Middle frontal gyrus (tissue), 1 donor: ENCODE measurements around the gene ZSCAN26.
A peak's percentile ranks its signal among the peaks of the same experiment; 100 is the strongest.
"Not testable (repeated sequence)": the region's sequence is repeated elsewhere in the genome, so short reads cannot be mapped to it uniquely, and the experiment has no call there.

Experiments
- DNase-seq: peaks from one replicate; pipeline ENCODE4 v3.0.0-alpha.2; 2015; ENCODE audit warnings: low spot score; ENCODE audit errors: extremely low spot score

The ZSCAN26 gene

DNA sequence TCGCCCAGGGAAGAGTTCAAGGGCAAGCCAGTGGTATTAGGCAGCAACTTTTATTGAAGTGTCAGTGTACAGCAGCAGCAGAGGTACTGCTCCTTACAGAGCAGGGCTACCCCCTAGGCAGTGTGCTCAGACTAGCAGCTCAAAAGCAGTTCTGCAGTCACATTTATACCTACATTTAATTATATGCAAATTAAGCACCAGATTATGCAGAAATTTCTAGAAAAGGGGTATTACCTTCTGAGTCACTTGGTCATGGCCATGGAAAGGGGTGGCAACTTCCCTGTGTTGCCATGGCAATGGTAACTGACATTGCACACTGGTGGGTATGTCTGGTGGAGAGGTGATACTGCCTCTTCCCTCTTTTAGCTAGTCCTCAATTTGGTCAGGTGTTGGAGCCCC lies 12.8 kb upstream of the ZSCAN26 start:
- DNase-seq, result no peak

DNA sequence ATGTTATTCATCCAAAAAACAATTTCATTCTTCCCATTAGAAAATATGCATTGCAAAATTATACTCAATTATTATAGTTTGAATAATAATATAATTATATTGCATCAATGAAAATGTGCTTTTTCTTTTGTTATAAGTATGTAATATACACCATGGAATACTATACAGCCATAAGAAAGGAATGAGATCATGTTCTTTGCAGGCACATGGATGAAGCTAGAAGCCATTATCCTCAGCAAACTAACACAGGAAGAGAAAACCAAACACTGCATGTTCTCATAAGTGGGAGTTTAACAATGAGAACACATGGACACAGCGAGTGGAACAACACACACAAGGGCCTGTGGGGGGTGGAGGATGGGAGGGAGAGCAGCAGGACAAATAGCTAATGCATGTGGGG lies 9.9 kb upstream of the ZSCAN26 start:
- no peak for DNase-seq

DNA sequence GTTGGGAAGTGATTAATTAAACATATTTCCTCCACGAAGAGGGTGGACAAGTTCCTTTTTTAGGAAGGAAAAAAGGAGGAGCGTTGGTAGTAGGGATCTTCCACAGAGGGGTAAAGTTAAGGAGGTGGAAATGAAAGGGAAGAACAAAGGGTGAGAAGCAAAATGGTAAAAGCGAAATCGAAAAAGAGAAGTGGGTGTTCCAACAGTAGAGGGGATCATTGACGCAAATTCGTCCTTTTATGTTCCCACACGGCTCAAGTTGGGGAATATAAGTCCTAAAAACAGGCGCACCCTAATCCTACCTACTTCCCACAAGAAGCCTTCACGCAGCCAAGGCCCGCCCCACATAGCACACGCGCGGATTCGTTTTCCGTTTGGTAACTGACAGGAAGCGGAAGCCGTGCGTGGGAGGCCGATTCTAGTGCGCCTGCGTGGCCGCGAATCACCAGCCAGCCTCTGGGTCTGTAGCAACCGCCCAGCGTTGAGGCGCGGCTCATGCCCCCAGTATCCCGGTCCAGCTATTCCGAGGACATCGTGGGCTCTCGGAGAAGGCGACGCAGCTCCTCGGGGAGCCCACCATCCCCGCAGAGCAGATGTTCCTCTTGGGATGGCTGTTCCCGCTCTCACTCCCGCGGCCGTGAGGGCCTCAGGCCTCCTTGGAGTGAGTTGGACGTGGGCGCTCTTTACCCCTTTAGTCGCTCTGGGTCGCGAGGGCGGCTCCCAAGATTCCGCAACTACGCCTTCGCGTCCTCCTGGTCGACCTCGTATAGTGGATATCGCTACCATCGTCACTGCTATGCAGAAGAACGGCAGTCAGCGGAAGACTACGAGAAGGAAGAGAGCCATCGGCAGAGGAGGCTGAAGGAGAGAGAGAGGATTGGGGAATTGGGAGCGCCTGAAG lies 7.8 kb upstream of the ZSCAN26 start, which contains the start of gene NKAPL:
NKAPL (plus strand) TSS at position 421 of the 901 bp plus-strand sequence; CDS start at position 496, 75 bp downstream.
- no peak for DNase-seq

DNA sequence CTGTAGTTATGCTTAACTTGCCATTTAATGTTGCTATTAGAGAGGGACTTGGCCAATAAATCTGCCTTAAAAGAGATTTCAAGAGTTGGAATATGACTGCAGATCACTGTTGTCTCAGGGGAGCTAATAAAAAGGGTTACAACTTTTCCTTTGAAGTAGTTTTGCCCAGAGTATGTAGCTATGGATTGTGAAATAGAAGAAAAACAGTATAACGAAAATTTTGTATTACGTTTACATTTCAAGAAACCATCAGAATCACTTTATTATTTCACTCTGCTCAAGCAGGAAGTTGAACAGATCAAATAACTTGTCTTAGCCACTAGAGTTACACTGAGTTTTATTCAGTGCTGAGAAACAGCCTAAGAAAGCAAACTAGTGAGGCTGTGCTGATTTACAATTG lies 3.0 kb upstream of the ZSCAN26 start:
- no peak for DNase-seq

DNA sequence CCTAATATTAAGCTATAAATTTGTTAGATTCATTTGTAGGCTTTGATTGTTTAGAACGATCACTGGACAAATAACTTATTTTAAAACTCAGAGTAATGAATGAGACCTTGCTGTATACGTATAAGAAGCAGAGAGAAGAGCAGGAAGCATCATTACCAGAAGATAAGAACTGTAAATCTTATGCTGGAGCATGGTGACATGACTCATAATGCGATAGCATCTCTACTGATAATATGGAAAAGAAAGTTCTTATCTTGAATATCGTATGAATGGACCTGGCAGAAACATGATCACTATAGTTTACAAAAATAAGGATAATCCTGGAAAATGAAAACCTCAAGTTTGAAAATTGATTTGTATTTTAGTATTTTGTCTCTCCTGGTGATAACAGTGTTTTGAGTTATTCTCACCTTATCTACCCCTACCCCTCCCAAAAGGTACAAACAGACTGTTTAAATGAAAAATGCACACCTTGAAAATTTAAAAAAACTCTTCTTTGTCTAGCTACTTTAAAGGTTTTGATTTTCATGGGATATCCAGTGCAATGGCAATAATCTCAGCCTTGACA lies 2.0 kb upstream of the ZSCAN26 start:
- DNase-seq, result no peak

DNA sequence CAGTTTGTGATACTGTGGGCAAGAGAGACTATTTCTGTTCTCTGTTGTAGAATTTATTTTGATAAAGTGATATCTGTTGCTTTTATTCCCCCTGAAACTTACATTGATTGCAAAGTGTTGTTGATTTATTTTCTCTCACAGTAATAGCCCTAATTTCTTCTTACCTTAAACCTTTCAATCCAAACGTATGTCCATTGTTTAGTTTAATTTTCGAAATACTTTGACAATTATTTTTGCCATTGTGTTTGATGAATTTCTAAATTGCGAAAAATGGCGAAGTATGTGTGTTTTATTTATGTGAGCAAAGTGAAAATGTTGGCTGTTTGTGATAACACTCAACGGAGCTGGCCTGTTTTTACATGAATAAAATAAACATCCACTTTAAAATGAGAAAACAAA lies 381 bp upstream of the ZSCAN26 start:
- DNase-seq, result no peak

DNA sequence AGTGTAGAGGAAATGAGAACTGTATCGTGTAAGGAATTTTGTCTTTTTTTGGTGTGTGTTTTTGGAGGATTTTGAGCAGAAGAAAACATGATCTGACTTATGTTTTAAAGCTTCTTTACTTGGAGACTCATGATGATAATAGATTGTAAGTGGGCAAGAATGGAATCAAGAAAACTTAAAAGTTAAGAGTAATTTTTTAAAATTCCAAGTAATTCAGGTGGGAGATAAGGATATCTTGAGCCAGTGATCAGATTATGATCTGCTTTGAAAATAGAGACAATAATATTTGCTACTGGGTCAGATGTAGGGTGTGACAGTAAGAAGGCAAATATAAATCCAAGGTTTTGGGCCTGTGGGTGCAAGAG lies 734 bp downstream of the ZSCAN26 start:
- no peak for DNase-seq

DNA sequence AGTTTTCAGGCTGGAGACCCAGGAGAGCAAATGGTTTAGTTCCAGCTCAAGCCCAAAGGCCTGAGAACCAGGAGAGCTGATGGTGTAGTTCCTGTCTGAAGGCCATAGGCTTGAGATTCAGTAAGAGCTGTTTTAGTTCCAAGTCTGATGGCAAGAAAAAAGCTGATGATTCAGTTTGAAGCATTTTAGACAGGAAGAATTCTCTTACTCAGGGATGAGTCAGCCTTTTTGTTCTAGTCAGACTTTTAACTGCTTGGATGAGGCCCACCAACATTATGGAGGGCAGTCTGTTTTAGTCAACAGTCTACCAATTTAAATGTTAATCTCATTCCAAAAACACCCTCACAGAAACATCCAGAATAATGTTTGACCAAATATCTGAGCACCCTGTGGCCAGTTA lies 2.5 kb downstream of the ZSCAN26 start:
- DNase-seq, result no peak

DNA sequence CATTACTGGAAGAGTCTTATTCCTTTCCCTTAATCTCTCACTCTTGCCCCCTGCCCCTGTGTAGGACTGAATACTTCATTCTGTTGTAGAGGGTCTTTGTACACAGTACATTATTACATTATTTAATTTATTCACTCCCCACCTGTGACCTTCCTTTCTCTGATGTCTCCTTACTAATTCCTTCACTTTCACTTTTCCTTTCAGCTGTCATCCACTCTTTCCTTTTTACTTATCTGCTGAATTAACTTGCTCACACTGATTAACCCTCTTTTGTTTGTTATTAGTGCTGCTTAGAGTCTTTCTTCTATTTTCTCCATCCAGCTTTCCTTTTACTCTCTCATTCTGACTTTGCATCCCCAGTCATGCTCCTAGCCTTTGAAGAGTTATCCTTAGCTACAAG lies 7.9 kb downstream of the ZSCAN26 start:
- no peak for DNase-seq

DNA sequence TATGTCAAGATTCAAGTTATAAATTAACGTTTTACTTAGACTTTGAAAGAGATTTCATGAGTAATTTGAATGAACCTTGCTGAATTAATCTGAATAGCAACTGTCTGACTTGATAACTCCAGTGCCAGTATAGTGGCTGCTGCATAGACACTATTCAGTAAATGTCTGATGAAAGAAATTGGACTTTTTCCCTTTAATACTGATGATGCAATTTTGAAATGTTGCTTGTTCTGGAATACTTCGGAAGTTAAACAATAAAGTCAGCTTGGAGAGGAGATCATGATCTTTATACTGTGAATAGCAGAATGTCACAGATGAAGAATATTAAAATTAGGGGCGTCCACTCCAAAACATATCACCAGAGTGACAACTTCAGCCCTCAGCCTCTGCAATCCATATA lies 10.8 kb downstream of the ZSCAN26 start:
- no peak for DNase-seq

DNA sequence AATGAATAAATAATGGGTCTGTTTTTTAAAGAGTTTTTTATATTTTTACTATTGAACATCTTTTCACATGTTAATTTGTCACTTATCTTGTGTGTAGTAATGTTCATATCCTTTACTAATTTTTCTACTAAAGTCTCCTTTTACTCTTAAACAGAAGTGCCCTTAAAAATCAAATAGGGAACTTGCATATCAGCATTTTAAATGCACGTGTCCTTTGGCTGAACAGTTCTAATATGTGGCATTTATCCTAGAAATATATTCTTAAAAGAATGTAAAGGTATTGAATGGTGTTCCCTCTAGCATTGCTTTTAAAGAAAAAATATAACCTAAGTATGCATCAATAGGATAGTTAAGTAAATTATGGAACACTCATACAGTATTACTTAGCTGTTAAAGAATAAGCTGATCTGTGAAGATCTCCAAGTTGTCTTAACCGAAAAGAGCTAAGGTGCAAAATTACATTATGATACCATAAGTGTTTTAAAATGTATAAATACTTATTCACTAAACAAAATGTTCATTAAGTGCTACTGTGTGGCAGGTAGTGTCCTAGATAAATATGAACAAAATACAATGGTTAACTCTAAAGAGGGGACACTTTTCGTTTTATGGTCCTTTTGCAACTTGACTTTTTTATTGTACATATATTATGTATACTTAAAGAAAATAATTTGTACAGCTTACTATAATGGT lies 13.8 kb downstream of the ZSCAN26 start:
- DNase-seq, result no peak

DNA sequence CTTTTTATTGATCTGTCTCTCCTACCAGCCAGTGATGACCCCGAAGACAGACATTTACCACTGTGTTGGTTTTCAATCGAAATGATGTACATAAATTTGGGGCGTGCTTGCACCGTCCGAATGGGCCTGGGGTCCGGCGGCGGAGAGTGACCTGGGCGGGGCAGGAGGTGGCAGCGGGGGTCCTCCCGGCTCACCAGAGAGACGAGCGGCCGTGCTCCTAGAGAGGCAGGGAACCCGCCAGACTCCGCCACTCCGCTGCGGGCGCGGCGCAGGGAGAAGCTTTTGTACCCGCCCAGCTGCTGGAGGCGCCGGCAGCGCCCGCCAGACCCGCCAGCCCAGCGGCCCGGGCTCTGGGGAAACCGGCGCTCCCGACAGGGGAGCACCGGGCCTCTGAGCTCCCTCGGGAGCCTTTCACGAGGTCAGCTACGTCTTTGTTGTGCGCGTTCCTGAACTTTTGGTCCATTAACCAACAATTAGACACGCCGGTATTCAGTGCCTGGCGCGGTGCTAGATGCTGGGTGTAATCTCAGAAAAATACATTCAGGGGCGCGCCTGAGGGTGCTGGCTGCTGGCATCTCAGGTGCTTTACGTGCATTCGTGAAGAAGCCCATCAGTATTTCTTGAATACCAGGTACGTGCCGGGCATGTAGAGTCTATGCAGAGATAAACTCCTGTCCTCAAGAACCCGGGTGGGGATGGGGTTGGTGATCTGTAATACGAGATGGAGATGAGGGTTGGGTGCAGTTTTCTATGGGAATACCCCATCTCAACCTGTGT lies 14.5 kb downstream of the ZSCAN26 start, which contains the start of gene PGBD1:
PGBD1 (plus strand) TSS at position 285 of the 777 bp plus-strand sequence. CDS start 2,242 bp downstream, outside the sequence.
- peak; percentile 44 for DNase-seq

DNA sequence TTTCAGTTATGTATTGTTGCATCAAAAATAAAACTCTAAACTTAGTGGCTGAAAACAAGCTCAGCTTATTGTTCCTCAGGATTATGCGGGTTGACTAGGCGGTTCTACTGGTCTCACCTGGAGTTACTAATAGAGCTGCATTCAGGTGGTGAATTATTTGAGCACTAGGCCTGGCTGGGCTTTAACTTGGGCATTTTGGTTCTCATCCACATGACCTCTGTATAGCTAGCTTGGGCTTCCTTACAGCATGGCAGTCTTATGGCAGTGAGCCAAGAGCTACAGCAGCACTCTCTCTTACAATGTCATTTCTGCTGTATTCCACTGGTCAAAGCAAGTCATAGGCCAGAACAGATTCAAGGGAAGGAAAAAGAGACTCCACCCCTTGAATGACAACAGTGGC lies 16.0 kb downstream of the ZSCAN26 start:
- DNase-seq, result no peak

DNA sequence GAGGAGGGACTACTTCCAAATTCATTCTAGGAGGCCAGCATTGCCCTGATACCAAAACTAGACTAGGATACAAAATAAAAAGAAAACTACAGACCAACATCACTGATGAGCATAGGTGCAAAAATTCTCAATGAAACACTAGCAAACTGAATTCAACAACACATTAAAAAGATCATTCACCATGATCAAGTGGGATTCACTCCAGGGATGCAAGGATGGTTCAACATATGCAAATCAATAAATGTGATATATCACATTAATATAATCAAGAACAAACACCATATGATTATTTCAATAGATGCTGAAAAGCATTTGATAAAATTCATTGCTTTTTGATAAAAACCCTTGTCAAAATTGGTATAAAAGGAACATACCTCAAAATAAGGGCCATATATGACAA lies 24.6 kb downstream of the ZSCAN26 start:
- DNase-seq, result no peak

DNA sequence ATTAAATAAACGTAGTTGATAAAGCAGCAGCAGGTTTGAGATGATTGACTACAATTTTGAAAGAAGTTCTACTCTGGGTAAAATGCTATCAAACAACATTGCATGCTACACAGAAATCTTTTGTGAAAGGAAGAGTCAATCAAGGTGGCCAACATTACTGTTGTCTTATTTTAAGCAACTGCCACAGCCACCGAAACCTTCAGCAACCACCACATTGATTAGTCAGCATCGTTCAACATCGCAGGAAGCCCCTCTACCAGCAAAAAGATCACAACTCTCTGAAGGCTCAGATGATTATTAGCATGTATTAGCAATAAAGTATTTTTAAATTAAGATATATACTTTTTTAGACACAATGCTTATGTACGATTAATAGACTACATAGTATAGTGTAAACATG lies 28.4 kb downstream of the ZSCAN26 start:
- no peak for DNase-seq

DNA sequence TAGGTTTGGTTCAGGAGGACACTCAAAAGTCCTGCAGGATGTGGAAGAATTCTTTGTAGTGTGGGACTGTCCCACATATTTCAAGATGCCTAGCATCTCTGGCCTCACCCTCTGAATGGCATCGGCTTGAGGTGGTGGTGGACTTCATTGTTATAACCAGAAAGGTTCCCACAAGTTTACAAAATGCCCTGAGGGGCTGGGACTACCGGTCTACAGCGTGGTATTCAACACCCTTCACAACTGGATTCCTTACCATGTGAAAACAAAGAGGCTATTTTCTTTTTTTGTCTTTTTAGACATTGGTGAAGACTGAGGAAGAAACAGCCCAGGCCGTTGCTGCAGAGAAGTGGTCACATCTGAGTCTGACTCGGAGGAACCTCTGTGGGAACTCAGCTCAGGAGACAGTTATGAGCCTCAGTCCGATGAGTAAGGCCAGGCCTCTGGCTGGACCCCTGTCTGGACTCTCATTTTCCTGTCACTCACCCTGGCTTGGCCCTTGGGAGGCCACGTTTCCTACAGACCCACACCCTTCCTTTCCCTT lies 29.6 kb downstream of the ZSCAN26 start:
- no peak for DNase-seq

DNA sequence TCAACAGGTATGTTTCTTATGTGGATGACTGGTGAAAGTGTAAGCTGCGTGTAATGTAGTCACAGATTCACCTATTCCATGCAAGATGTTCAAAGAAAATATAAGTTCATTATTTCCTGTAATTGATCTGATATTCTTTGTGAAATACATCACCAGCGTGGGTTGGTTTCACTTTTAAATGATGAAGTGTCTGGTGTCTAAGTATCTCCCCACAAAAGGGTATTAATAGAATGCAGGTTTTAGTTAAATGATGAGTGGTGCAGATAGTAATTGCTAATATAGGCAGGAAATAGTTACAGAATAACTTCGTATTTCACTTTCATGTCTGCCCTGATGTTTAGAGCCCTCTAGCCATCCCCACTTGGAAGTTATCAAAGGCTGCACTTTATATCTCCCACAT lies 36.6 kb downstream of the ZSCAN26 start:
- DNase-seq, result no peak

DNA sequence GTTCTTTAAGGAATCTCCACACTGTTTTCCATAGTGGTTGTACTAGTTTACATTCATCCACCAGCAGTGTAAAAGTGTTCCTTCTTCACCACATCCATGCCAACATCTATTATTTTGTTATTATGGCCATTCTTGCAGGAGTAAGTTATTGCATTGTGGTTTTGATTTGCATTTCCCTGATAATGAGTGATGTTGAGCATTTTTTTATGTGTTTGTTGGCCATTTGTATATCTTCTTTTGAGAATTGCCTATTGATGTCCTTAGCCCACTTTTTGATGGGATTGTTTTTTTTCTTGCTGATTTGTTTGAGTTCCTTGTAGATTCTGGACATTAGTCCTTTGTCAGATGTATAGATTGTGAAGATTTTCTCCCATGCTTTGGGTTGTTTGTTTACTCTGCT lies 39.4 kb downstream of the ZSCAN26 start:
- not testable (repeated sequence) for DNase-seq

DNA sequence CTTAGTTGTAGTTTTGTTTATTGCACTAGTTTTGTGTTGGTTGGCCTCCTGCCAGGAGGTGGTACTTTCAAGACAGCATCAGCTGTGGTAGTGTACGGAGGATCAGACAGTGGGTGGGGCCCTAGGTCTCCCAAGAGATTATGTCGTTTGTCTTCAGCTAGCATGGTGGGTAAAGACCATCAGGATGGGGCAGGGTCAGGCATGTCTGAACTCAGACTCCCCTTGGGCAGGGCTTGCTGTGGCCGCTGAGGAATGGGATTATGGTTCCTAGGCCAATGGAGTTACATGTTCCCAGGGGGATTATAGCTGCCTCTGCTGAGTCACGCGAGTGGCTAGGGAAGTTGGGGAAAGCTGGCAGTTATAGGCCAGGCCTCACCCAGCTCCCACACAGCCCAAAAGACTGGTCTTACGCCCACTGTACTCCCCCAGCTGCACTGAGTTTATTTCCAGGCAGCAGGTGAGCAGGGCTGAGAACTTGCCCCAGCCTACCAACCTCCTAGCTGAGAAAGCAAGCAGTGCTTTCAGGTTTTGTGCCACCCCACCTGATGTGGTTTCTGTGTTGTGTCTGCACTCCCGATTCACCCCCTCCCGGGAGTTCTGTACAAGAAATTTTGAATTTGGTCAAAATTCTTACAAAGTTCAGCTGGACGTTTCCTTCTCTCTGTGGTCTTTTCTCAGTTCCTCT lies 44.3 kb downstream of the ZSCAN26 start:
- DNase-seq, result no peak

DNA sequence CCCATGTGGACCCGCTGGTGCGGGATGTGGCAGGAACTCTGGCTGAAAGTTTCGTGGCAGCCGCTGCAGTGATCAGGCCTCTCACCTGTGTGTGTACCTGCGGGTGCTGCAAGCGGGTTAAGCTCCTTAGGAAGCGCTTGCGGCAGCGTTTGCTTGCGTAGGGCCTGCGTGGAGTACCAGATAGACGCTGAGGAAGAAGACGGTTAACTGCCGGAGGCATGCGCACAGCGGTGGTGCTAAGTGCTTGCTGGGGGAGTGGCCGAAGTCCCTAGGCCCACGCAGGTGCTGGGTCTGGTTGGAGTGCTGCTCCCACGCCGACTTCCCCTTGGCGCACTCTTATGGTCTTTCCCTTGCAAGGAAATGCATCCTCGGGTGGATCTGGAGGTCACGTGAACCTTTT lies 46.0 kb downstream of the ZSCAN26 start:
- no peak for DNase-seq

DNA sequence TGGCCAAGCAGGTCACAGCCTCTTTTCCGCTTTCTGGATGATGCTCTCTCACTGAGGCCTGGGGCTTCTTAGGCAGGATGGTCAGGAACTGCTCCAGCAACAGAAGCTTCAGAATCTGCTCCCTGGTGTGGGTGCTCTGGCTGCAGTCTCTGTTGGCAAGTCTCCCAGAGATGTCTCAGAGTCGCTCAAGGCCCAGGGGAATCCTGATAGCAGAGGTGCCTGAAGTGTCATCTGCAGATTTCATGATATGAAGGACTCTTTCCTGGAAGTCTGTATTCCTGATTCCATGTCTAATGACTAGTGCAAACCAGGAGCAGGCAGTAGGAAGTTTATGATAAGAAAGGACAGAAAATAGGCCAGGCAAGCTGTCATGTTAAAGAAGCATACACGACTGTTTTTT lies 48.7 kb downstream of the ZSCAN26 start:
- no peak for DNase-seq
